Osteoblast (primary cell): ENCODE measurements around the gene ATG4B. TPM values are rescaled to one million over a fixed set of nuclear protein-coding genes. Genes with fewer than 3 reads are reported as not detected.

Experiments
- DNase-seq: peaks from one replicate; pipeline ENCODE4 v3.0.0; 2011; ENCODE audit warnings: low spot score, mixed read lengths; ENCODE audit not compliant: insufficient read length; ENCODE audit errors: missing footprints
- H2AFZ ChIP-seq: 2 replicates; pipeline ENCODE4 v1.6.0; 2011; ENCODE audit warnings: mild to moderate bottlenecking, low read length
- H3K27ac ChIP-seq: 2 replicates; pipeline ENCODE4 v1.5.1; 2011; ENCODE audit warnings: mild to moderate bottlenecking, low read depth, low read length, moderate library complexity
- H3K27me3 ChIP-seq: 2 replicates; pipeline ENCODE4 v1.6.0; 2012; ENCODE audit warnings: mild to moderate bottlenecking, control low read depth, inconsistent platforms, low read length, moderate library complexity; ENCODE audit not compliant: insufficient read depth
- H3K36me3 ChIP-seq: 2 replicates; pipeline ENCODE4 v1.5.1; 2011; ENCODE audit warnings: mild to moderate bottlenecking, low read length, control low read depth, moderate library complexity; ENCODE audit not compliant: insufficient read depth
- H3K4me1 ChIP-seq: 2 replicates; pipeline ENCODE4 v1.5.1; 2011; ENCODE audit warnings: mild to moderate bottlenecking, low read length, control low read depth, moderate library complexity; ENCODE audit not compliant: insufficient read depth
- H3K4me2 ChIP-seq: 2 replicates; pipeline ENCODE4 v1.6.0; 2011; ENCODE audit warnings: mild to moderate bottlenecking, low read length; ENCODE audit not compliant: insufficient read depth
- H3K4me3 ChIP-seq: fragments of 200-600 bp; sonication (generic); 3 replicates; pipeline ENCODE4 v1.5.1; 2012; ENCODE audit warnings: mild to moderate bottlenecking, low read length, inconsistent platforms; ENCODE audit not compliant: insufficient read depth
- H3K79me2 ChIP-seq: 2 replicates; pipeline ENCODE4 v1.6.0; 2012; ENCODE audit warnings: mild to moderate bottlenecking, low read length, control low read depth, inconsistent platforms; ENCODE audit not compliant: insufficient read depth
- H3K9me3 ChIP-seq: 2 replicates; pipeline ENCODE4 v1.5.1; 2011; ENCODE audit warnings: low read depth, low read length, control low read depth
- H4K20me1 ChIP-seq: 2 replicates; pipeline ENCODE4 v1.6.0; 2012; ENCODE audit warnings: mild to moderate bottlenecking, low read length, control low read depth; ENCODE audit not compliant: insufficient read depth
- total RNA-seq: library from RNA; depleted of rRNA; stranded (reverse); fragments of >200 nt; gene quantifications from 2 replicates; pipeline ENCODE4 v1.2.3, GENCODE V29; 2012
- TF ChIP-seq, protein P1 (sequence below): IDR thresholded peaks from 2 replicates; pipeline ENCODE4 v1.5.1; 2011; ENCODE audit warnings: mild to moderate bottlenecking, low read depth, low read length, moderate library complexity; ENCODE audit errors: extremely low read depth

ATG4B gene
- total RNA-seq, 1 donor, result 42.7 TPM

DNA sequence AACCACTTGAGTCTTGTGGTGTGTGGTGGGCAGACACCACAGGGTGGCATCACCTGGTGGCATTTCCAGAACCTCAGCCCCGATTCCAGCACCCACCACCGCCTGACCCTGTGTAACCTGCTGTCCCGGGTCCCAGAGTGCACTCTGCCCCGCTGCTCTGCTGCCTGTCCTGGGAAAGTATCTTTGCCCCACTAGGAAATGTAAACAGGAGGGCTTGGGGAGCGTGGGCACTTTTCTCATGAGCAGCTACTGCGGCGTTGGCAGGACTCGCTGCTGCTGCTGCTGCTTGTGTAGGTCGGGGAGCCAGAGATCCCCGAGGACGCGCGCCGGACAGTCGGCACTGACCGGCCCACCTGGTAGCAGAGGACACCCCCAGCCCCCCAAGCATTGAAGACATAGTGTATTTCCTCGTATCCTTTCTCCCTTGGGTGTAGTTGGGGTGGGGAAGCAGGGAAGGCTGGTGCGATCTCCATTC, 35.7 kb downstream of the ATG4B start:
- no peak for DNase-seq
- Histone ChIP-seq H3K4me3 (no peak overlapping the region), H3K79me2 (no peaks in the 10 kb centered on the region), H3K4me1 (peaks cover 7% of the 10 kb centered on the region), H2AFZ (no peak overlapping the region), H3K4me2 (no peak overlapping the region), H3K9me3 (no peaks in the 10 kb centered on the region), H3K27ac (no peak overlapping the region), H3K27me3 (no peaks in the 10 kb centered on the region), H3K36me3 (peaks cover 42% of the 10 kb centered on the region), H4K20me1 (peaks cover 2% of the 10 kb centered on the region)
- TF ChIP-seq, protein P1, sequence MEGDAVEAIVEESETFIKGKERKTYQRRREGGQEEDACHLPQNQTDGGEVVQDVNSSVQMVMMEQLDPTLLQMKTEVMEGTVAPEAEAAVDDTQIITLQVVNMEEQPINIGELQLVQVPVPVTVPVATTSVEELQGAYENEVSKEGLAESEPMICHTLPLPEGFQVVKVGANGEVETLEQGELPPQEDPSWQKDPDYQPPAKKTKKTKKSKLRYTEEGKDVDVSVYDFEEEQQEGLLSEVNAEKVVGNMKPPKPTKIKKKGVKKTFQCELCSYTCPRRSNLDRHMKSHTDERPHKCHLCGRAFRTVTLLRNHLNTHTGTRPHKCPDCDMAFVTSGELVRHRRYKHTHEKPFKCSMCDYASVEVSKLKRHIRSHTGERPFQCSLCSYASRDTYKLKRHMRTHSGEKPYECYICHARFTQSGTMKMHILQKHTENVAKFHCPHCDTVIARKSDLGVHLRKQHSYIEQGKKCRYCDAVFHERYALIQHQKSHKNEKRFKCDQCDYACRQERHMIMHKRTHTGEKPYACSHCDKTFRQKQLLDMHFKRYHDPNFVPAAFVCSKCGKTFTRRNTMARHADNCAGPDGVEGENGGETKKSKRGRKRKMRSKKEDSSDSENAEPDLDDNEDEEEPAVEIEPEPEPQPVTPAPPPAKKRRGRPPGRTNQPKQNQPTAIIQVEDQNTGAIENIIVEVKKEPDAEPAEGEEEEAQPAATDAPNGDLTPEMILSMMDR, result no peak

DNA sequence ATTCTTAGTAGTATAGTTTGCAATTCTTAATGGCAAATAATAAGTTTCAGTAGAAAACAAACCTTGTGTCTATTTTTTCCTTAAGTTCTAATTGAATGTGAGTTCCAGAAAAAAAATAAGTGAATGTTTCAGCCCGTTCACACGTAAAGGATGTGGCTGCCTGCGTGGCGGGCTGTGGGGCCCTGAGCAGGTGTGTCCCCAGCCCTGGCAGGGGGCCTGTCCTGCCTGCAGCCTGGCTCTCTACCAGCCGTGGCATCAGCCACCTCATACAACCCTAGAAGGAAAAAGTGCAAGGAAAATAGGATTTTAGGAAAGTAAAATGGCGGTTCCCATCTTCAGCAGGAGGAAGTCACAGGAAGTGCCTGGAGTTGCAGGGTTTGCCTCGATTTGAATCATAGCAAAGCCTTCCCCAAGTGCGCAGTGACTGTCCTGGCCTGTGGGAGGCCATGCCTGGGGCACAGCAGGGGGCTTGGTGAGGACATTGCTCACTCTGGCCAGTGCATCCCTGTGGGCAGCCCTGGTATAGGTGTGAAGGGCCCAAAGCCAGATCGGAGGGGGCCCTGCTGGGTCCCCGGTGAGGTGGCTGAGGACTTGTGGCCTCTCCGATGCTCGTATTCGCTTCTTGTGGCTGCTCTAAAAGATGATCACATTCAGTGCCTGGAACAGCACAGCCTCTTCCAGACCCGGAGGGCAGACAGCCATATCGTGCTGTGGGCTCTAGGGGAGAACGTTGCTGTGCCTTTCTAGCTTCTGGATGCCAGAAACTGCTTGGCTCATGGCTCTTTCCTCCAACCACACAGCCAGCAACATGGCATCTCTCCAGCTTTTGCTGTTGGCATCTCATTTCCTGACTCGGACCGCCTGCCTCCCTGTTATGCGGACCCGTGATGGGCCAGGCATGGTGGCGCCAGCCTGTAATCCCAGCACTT, 36.6 kb downstream of the ATG4B start:
- H3K9me3 ChIP-seq, result no peaks in the 10 kb centered on the region

DNA sequence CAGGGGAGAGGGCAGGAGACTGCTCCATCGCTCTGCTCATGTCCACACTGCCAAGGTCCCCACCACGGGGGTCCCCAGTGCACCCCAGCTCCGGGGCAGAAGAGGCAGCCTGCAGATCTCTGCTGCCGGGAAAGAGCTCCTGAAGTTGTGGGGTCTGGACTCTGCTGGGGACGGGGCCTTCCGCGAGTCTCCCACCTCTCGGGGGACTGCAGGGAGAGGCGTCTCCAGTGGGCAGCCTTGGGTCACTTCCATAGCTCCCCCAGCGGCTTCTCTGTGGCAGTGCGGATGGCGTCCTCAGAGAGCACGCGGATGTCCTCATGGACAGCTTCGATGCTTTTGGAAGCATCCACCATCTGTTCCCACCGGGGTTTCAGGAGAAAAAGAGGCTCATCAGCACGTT, 38.4 kb downstream of the ATG4B start:
- H3K4me2 ChIP-seq, result no peak overlapping the region
- no peaks in the 10 kb centered on the region for H3K9me3 ChIP-seq
- no peak overlapping the region for H3K27ac ChIP-seq
- peaks cover 17% of the 10 kb centered on the region for H3K4me1 ChIP-seq
- peaks cover 2% of the 10 kb centered on the region for H4K20me1 ChIP-seq
- H2AFZ ChIP-seq, result no peak overlapping the region
- H3K4me3 ChIP-seq, result no peak overlapping the region
- no peaks in the 10 kb centered on the region for H3K27me3 ChIP-seq
- H3K79me2 ChIP-seq, result peaks cover 16% of the 10 kb centered on the region
- TF ChIP-seq, protein P1, result no peak
- peaks cover 52% of the 10 kb centered on the region for H3K36me3 ChIP-seq
- DNase-seq, result no peak

More for the DNA sequence above, 36.6 kb downstream of the ATG4B start:
- Histone ChIP-seq H3K4me2 (no peak overlapping the region), H3K4me1 (peaks cover 7% of the 10 kb centered on the region), H2AFZ (peak overlapping the region; percentile 29), H3K27me3 (no peaks in the 10 kb centered on the region), H3K79me2 (peaks cover 6% of the 10 kb centered on the region), H3K27ac (peak overlapping the region; percentile 58), H3K4me3 (no peak overlapping the region), H3K36me3 (peaks cover 43% of the 10 kb centered on the region), H4K20me1 (peaks cover 2% of the 10 kb centered on the region)
- TF ChIP-seq, protein P1, result peak; percentile 24
- DNase-seq, result peak; percentile 88

DNA sequence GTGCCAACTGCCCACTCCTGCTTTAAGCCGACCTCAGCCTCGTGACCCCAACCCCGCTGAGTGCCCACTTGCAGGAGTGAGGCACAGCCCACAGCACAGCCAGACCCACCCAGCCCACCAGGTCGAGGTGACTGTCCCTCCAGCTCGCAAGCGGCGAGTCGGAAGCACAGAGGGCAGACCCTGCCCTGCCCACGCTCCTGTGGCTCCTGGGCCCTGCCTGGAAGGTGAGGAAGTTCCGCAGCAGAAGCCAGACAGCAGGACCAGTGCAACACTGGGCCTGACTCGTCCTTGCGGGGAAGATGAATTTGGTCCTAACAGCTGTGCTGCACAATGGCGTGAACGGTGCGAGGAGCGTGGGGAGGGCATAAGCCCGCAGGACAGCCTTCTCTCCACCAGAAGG, 39.2 kb downstream of the ATG4B start:
- H3K79me2 ChIP-seq, result peaks cover 16% of the 10 kb centered on the region
- no peak overlapping the region for H3K4me2 ChIP-seq
- no peak overlapping the region for H3K4me3 ChIP-seq
- no peaks in the 10 kb centered on the region for H3K9me3 ChIP-seq
- H2AFZ ChIP-seq, result no peak overlapping the region
- H4K20me1 ChIP-seq, result peaks cover 2% of the 10 kb centered on the region
- TF ChIP-seq, protein P1, result no peak
- H3K27me3 ChIP-seq, result no peaks in the 10 kb centered on the region
- peaks cover 24% of the 10 kb centered on the region for H3K4me1 ChIP-seq
- DNase-seq, result no peak
- H3K36me3 ChIP-seq, result peaks cover 52% of the 10 kb centered on the region
- H3K27ac ChIP-seq, result no peak overlapping the region
